ENCODE data around the gene PRELID2. TPM values are rescaled to one million over a fixed set of nuclear protein-coding genes. Genes with fewer than 3 reads are reported as not detected.

PRELID2 gene
- total RNA-seq, 1 donor from 2014 or later, result 9.2 TPM

DNA sequence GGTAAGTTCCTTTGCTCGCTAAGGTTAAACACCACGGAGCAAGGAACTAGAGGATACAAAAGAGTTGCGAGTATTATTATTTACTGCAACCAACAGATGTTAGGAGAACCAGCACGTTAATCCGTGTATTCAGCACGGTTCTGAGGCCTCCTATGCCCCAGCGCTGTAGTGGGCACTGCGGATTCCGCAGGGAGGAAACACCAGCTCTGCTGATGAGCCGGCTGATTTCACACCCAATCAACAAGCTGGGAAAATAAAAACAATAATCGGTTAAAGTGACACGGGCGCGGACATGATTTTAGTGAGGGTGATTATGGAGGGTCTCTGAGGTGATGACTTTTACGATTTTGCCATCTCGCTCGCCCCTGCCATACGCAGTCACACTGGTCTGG is 702 bp upstream of the PRELID2 start:
- DNase-seq (ENCODE audit: low read depth) (no peak), FAIRE-seq (no peak)
- no peaks in the 10 kb centered on the region for H3K4me1 Mint-ChIP-seq (ENCODE audit: low read depth, unreplicated experiment)
- Histone ChIP-seq H3K4me1 (ENCODE audit: insufficient read depth, low read length) (peaks cover 7% of the 10 kb centered on the region), H3K4me2 (ENCODE audit: low read length) (peak overlapping the region; percentile 95), H3K4me3 (ENCODE audit: insufficient read depth, low read depth, low read length) (peak overlapping the region; percentile 77), H3K27ac (ENCODE audit: low read depth, low read length) (peak overlapping the region; percentile 64), H3K9ac (ENCODE audit: low read length) (peak overlapping the region; percentile 77), H3K9me3 (ENCODE audit: insufficient read depth, low read depth, low read length) (no peaks in the 10 kb centered on the region), H4K20me1 (ENCODE audit: insufficient read depth, low read length) (no peaks in the 10 kb centered on the region), H3K79me2 (ENCODE audit: insufficient read depth, low read length) (peaks cover 7% of the 10 kb centered on the region), H3K27me3 (ENCODE audit: insufficient read depth, low read length) (no peaks in the 10 kb centered on the region), H2AFZ (ENCODE audit: low read depth, low read length) (peak overlapping the region; percentile 95), H3K36me3 (ENCODE audit: insufficient read depth, low read length) (no peaks in the 10 kb centered on the region)
- no peaks in the 10 kb centered on the region for H3K36me3 Mint-ChIP-seq (ENCODE audit: low read depth, unreplicated experiment)
- peaks cover 2% of the 10 kb centered on the region for H3K9me3 Mint-ChIP-seq (ENCODE audit: unreplicated experiment)
- H3K27me3 Mint-ChIP-seq (ENCODE audit: low read depth, unreplicated experiment), result peaks cover 2% of the 10 kb centered on the region
- peak overlapping the region; percentile 71 for H3K4me3 Mint-ChIP-seq (ENCODE audit: unreplicated experiment)
- H3K27ac Mint-ChIP-seq (ENCODE audit: unreplicated experiment), result no peak overlapping the region
- no peak for TF ChIP-seq CTCF (IDR thresholded peaks at IDR 0.05; ENCODE audit: insufficient read depth, low read depth, low read length)
- TF ChIP-seq EZH2 (IDR thresholded peaks at IDR 0.05; ENCODE audit: insufficient read depth, low read length), result no peak

GRCh38 chr5:145834554-145834916 is 607 bp downstream of the PRELID2 start:
- no peaks in the 10 kb centered on the region for H3K27me3 ChIP-seq (ENCODE audit: insufficient read depth, low read length)
- H3K27ac ChIP-seq (ENCODE audit: low read depth, low read length), result no peak overlapping the region
- Mint-ChIP-seq H3K36me3 (ENCODE audit: low read depth, unreplicated experiment) (no peaks in the 10 kb centered on the region), H3K4me1 (ENCODE audit: low read depth, unreplicated experiment) (peaks cover 2% of the 10 kb centered on the region), H3K4me3 (ENCODE audit: unreplicated experiment) (peak overlapping the region; percentile 79), H3K27me3 (ENCODE audit: low read depth, unreplicated experiment) (peaks cover 2% of the 10 kb centered on the region), H3K9me3 (ENCODE audit: unreplicated experiment) (peaks cover 2% of the 10 kb centered on the region), H3K27ac (ENCODE audit: unreplicated experiment) (no peak overlapping the region)
- H3K9me3 ChIP-seq (ENCODE audit: insufficient read depth, low read depth, low read length), result no peaks in the 10 kb centered on the region
- TF ChIP-seq EZH2 (IDR thresholded peaks at IDR 0.05; ENCODE audit: insufficient read depth, low read length), result no peak
- no peak for TF ChIP-seq CTCF (IDR thresholded peaks at IDR 0.05; ENCODE audit: insufficient read depth, low read depth, low read length)
- H3K36me3 ChIP-seq (ENCODE audit: insufficient read depth, low read length), result no peaks in the 10 kb centered on the region
- peaks cover 7% of the 10 kb centered on the region for H3K79me2 ChIP-seq (ENCODE audit: insufficient read depth, low read length)
- peaks cover 10% of the 10 kb centered on the region for H3K4me1 ChIP-seq (ENCODE audit: insufficient read depth, low read length)
- H3K9ac ChIP-seq (ENCODE audit: low read length), result peak overlapping the region; percentile 77
- H2AFZ ChIP-seq (ENCODE audit: low read depth, low read length), result peak overlapping the region; percentile 95
- DNase-seq (ENCODE audit: low read depth) (no peak), FAIRE-seq (no peak)
- peak overlapping the region; percentile 95 for H3K4me2 ChIP-seq (ENCODE audit: low read length)
- H4K20me1 ChIP-seq (ENCODE audit: insufficient read depth, low read length), result no peaks in the 10 kb centered on the region
- H3K4me3 ChIP-seq (ENCODE audit: insufficient read depth, low read depth, low read length), result peak overlapping the region; percentile 77

DNA sequence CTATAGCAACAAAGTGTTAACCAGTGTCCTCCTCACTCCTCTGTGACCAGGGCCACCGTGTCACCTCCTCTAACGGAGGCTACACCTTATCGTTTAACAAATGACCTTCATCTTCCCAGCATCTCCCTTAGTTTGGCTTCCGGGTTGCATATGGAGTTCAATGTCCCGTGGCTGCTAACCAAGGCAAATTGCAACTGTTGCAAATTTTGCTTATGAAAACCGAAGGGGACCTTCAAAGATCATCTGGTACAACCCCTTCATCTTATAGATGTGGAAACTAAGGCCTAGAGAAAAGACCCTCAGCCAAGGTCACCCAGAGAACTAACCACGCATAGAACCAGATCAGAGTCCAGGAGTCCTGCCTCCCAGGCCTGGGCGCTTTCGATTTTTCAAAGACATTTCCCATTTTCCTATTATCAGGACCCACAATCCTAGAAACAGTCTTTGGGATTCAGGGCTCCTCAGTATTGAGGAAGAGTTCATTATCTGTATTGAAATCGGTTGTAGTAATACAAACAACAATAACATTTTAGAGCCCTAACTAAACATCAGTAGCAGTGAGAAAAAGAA is 1.4 kb downstream of the PRELID2 start:
- Histone ChIP-seq H3K27me3 (ENCODE audit: insufficient read depth, low read length) (no peaks in the 10 kb centered on the region), H3K9ac (ENCODE audit: low read length) (no peak overlapping the region), H3K9me3 (ENCODE audit: insufficient read depth, low read depth, low read length) (no peaks in the 10 kb centered on the region), H3K4me1 (ENCODE audit: insufficient read depth, low read length) (peaks cover 10% of the 10 kb centered on the region), H4K20me1 (ENCODE audit: insufficient read depth, low read length) (no peaks in the 10 kb centered on the region), H3K4me3 (ENCODE audit: insufficient read depth, low read depth, low read length) (no peak overlapping the region), H3K79me2 (ENCODE audit: insufficient read depth, low read length) (peaks cover 7% of the 10 kb centered on the region), H3K27ac (ENCODE audit: low read depth, low read length) (no peak overlapping the region), H2AFZ (ENCODE audit: low read depth, low read length) (no peak overlapping the region), H3K36me3 (ENCODE audit: insufficient read depth, low read length) (no peaks in the 10 kb centered on the region), H3K4me2 (ENCODE audit: low read length) (peak overlapping the region; percentile 95)
- peaks cover 2% of the 10 kb centered on the region for H3K9me3 Mint-ChIP-seq (ENCODE audit: unreplicated experiment)
- H3K27me3 Mint-ChIP-seq (ENCODE audit: low read depth, unreplicated experiment), result no peaks in the 10 kb centered on the region
- peaks cover 2% of the 10 kb centered on the region for H3K4me1 Mint-ChIP-seq (ENCODE audit: low read depth, unreplicated experiment)
- peak overlapping the region; percentile 47 for H3K4me3 Mint-ChIP-seq (ENCODE audit: unreplicated experiment)
- TF ChIP-seq CTCF (IDR thresholded peaks at IDR 0.05; ENCODE audit: insufficient read depth, low read depth, low read length), result no peak
- no peak for TF ChIP-seq EZH2 (IDR thresholded peaks at IDR 0.05; ENCODE audit: insufficient read depth, low read length)
- H3K36me3 Mint-ChIP-seq (ENCODE audit: low read depth, unreplicated experiment), result no peaks in the 10 kb centered on the region
- FAIRE-seq, result no peak
- H3K27ac Mint-ChIP-seq (ENCODE audit: unreplicated experiment), result no peak overlapping the region
- no peak for DNase-seq (ENCODE audit: low read depth)

All from astrocyte (in vitro differentiated cells and primary cell).